OCI-LY3 (cell line): Measurements from ENCODE around the gene SHH.

Source experiments
- CTCF ChIP-seq: fragments of 200-600, 300-600 bp; sonication (generic); IDR thresholded peaks from 2 replicates; pipeline ENCODE4 v1.5.1; 2014; ENCODE audit warnings: antibody characterized with exemption, low read length, low read depth
- EZH2phosphoT487 ChIP-seq: fragments of 200-600 bp; shearing (Covaris generic); IDR thresholded peaks from 2 replicates; pipeline ENCODE4 v1.6.1; 2018; ENCODE audit warnings: antibody characterized with exemption, mixed run types, low read depth

DNA sequence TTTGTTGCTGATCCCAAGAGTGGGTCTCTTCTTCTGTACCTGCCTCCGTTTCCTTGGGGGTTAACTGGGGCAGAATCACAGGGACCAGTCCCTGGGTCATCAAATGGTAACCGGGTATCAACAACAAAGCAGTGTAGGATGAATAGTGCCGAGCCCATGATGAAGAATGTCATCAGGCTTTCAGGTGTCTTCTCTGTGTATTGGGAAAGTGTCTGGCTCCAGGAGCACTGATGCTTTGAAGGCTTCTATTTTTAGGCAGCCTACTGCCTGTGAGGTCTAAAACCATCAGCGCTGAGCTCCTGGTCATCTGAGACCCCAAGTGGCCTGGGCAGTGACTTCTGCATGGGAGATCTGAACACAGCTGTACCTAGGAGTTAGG, 48.2 kb upstream of the SHH start:
- TF ChIP-seq CTCF (no peak), EZH2phosphoT487 (no peak)
